ENCODE measurements around the gene DIS3L2.

Gene DIS3L2

DNA sequence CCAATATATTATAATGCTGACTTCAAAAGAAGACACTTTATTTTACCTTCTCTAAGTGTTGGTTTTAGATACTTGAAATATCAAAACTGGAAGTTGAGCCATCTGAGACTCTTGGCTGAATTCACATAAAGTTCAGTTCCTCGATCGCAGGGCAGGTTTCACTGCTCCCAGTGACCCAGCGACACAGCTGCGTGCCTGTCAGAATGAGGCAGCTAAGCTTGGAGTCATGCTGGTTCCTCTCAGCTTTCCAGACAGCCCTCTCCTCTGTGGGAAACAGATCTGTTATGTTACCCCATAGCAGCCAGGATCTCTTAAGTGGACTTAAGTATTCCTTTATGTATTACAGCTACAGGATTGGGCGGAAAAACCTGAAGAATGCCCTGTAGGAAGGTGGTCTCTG is 274.2 kb downstream of the DIS3L2 start:
- no peak for DNase-seq

DNA sequence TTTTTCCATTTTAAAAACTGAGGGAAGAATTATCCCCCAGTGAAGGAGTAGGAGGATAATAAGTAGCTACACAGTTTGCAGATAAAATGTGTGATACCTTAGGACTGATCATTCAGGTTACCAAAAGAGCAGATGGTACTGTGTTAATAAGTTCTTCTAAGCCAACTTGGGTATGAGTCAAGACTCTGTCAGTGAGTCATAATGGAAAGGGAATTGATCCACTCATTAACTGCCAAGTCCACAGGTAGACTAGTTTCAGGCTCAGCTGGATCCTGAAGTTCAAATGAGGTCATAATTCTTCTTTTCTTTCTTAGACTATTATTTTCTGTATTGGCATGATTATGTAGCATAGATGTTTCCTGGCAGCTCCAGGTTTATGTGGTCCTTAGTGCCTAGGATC is 274.7 kb downstream of the DIS3L2 start:
- DNase-seq: peak in 1 of 5 donors; percentile 19

DNA sequence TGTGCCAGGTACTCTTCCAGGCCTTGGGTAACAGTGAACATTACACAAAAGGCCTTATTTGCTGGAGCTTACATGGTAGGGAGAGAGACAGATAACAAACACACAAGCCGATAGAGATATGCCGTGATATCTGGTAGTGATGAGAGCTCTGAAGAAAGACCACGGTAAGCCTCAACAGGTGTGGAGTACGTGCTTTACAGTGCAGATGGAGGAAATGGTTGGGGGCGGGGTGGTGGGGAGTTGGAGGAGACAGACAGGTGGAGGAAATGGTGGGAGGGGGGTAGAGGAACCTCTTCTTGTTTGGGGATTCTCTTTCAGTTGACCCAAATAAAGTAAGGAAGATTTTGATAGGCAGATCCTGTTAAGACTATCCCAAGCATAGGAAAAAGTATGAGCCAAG is 276.0 kb downstream of the DIS3L2 start:
- no peak for DNase-seq

DNA sequence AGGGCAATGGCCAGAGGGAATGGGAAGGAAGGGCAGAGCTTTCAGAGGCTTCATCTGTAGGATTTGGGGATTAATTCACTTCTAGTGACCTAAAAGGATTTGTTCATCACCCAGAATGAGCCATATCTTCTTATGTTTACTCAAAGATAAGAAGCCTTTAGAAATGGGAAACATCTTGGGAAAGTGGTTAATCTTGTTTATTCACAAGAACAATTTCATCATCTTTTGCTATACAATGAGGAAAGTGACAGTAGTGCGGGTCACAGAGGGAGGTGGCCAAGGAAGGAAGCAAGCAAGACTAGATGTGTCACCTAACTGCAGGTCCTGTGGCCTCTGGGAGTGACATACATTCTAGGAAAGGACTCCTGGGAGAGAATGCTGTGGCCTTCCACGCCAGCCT is 276.6 kb downstream of the DIS3L2 start:
- DNase-seq: no peak

DNA sequence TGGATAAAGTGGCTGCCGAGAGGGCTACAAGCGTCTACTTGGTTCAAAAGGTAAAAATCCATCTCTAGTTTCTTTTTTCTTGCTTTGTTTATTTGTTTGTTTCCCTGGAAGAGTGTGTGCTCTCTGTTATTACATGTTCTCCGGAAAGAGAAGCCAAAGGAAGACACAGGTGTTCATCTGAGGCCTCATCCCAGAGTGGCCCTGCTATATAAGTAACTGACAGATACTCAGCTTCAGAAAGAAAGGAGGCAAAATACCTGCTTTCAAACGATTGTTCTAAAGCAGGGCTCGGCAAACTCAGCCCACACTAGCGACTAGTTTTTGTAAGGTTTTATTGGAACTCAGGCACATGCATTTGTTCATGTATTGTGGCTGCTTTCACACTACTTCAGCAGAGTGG is 277.1 kb downstream of the DIS3L2 start:
- DNase-seq: no peak

DNA sequence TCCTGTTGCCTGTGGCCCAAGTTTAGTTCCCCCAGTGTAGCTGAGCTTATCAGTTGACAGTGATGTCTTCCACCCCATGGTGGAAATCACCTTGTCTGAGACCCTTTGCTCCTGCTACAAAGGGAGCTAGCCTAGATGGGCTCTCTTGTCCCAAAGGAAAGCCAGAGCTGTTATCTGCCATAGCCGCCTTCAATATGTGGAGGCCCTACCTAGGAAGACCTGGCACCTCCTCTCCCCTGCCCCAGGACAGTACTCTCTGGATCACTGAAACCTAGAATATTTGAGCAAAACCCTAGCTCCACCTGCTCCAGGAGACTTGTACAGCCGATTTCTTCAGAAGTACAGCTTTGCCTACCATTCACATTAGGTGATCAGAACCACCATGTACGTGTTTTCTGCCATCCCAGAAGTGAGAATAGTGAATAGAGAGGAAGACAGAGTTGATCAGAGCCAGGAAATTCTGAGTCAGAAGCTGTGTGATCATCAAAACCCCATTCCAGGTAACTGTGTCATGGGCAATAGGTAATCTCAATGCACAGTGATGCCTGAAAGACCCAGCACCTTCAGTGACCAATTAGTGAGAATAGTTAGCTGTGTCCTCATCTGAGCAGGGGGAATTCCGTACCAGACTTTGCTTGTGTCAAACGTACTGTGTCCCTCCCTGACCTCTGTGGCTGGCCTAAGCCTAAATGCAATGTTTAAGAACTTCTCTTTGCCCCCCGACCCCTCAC is 278.6 kb downstream of the DIS3L2 start:
- peak in 1 of 5 donors; percentile 7 for DNase-seq

DNA sequence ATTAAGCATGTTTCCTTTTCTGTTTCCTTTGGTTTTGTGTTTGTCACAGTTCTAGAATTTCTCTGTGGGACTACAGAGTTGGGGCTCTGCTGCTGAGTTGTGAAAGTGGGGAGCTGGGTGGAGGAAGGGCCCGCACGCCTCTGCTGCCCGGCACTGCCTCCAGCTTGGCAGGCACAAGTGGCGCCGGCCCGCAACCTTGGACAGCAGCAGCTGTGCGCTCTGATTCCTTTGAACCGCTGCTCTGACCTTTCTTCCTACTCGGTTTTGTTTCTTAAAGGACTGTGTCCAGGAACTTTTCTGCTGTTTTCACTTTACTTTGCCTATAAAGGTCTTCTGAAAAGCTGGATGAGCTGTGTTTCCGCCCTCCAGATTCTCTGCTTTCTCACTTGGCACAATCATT is 279.4 kb downstream of the DIS3L2 start:
- no peak for DNase-seq

DNA sequence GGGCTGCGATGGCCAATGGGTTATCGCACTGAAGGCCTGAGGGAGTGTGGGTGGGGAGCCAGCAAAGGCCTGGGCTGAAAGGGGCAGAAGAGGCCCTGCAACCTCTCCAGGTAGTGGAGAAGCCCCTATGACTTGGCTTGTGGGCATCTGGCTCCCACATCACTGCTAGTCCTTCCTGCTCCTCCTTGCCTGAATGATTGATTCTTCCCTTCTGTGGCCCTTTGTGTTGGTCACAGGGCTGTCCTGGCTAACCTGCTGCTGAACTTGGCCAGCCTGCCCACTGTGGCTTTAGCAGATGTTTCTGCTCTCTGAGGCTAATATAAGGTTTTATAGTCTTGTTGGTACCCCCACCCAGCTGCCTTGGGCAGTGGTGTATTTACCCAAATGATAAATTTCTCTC is 280.8 kb downstream of the DIS3L2 start:
- DNase-seq: no peak

DNA sequence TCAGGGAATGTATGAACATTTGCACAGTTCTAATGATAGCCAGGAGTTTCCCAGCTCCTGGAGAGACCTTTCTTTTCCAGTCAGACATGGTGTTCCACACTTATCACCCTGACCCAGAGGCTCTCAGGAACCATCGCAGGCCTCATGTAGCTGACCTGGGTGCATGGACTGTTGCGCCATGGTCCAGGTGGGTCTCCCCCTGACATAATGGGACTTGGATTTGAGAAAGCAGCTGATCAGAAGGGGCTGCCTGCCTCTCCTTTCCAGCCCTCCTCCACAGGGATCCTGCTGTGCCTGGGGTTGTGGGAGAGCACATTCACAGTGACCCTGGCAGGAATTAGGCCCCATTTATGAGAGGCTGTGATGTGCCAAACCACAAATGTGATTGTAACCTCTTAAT is 283.6 kb downstream of the DIS3L2 start:
- DNase-seq: no peak

DNA sequence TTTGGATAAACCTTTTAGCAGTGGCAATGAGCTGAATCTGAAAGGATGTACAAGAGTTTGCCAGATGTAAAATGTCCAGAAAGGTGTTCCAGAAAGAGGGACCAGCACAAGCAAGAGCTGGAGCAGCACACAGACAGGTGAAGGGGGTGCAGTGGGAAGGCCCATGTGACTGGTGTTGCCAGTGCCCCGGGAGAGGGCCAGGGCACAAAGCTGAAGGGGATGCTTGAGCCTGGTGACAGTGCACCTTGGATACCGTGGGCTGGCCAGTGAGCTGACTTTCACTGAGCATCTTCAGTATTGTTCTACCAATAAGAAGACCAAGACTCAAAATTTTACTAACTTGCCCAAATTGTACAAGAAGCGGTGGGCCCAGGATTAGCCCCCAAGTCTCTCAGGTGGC is 284.7 kb downstream of the DIS3L2 start:
- DNase-seq: no peak

DNA sequence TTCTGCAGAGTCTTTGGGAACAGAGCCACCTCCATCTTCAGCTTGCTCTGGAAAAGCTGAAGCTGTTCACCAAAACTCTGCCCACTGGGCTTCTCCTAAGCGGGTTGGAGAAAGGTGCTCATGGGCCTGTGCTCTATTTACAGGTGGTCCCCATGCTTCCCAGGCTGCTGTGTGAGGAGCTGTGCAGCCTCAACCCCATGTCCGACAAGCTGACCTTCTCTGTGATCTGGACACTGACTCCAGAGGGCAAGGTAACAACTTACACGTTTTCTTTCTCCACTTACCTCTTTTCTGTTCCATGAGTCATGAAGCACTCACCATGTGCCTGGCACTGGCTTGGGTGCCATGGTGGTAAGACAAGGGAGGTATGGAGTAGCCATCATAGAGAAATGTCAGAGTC is 287.6 kb downstream of the DIS3L2 start:
- DNase-seq: no peak

DNA sequence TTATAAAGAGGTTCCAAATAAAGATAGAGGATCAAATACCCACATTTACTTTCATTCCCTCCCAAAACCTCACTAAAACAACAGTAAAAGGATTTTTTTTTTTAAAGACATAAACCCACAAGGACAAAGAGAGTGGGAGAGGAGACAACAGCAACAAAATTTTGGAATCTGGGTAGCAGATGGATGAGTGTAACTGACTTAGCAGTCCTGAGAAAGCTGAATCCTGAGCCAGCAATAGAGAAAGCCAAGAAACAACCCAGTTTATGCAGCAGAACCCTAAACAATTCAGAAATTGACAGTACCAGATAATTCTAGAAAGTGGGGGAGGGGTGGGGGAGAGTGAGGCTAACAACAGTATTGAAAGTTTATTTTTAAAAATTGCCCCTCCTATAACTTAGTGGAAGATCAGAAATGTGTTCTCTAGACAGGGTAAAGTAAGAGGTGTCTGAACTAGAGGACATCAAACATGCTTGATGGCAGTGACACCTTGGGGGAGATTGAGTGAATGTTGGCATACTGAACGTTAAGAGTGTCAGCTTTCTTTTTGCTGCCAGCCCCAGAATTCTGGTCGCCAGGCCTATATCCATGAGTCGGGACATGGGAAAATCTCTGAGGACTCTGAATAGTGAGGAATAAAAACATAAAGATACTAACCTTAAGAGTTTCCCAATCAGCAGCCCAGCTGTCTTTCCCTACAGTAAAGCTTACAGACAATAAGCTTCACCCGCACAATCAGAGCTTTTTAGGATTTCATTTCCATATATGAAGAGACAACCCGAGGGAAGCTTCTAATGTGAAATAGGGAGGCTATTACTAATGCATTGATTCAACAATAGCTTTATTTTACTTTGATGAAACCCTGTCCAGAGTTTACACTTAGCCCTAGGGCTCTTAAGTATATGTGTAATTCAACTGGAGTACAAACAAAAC is 289.0 kb downstream of the DIS3L2 start:
- DNase-seq: no peak

DNA sequence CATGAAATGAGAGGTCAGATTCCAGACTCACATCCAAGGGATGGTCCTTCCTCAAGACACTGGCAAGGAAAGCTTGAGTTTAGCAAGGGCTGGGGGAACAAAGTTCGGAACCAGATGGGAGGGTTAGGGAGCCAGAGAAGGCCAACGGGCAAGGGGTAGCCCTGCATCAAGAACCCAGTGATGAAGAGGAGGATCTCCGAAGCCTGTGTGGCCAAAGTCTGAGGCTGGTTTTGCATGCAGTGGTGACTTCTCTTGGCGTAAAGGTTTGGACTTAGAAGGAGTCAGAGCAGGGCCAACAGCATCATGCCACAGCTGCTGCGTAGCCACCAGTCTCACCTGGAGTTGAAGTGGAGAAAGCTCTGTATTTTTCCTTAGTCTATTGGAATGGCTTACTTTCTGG is 293.5 kb downstream of the DIS3L2 start:
- DNase-seq: no peak

DNA sequence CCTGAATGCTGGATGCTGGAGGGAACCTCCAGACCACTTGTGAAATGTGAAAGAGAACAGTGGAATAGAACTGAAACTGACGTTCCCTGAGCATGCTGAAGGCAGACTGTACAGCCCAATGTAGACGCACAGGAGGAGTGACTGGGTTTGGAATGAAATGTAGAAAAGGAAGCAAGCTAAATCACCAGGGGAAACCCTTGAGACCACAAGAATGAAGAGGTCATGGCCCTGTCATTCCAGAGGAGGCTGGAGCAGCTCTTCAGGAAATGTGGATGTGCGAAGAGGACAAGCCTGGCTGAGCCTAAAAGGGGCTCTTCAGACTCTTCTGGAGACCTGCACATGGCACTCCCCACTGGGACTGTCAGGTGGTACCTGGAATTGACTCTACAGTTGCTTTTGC is 298.6 kb downstream of the DIS3L2 start:
- no peak for DNase-seq

DNA sequence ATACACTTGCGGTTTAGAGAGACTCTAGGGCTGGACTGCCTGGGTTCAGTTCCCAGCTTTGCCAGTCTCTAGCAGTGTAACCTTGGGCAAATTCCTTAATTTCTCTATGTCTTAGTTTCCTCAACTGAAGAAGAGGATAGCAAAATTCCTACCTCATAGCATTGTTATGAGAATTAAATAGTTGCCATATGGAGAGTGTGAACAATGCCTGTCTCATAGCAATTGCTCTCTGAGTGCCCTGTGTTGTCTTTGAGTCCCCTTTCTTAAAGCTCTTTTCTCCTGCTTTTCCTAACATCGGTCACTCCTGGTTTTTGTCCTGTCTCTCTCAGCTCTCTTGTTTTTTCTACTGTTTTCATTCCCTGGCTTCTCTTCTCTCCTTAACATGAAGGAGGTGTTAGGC is 300.3 kb downstream of the DIS3L2 start:
- no peak for DNase-seq

DNA sequence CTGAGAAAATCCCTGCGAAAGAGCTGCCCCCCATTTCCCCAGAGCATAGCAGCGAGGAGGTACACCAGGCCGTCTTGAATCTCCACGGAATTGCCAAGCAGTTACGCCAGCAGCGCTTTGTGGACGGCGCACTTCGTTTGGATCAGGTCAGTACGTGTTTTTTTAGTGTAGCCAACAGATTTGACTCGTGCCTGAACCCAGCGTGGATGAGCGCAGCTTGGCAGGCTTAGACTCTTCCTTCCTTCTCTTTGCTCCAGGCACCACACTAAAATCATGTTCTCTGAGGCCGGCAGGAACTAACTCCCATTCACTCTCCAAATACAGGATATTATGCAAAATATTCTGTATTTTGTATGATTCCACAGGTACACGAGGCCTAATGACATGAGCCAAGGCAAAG is 301.8 kb downstream of the DIS3L2 start:
- no peak for DNase-seq

DNA sequence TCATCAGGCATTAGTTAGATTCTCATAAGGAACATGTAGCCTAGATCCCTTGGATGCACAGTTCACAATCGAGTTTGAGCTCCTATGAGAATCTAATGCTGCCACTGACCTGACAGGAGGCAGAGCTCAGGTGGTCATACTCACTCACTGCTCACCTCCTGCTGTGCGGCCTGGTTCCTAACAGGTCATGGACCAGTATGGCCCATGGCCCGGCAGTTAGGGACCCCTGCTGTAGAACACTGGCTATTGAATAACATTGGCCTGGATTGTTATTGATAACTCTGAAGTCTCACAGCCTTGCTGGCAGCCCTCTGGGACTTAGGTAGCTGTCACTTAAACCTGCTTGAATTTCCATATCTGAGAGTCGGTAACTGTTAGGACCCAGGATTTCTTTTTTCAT is 302.6 kb downstream of the DIS3L2 start:
- no peak for DNase-seq

DNA sequence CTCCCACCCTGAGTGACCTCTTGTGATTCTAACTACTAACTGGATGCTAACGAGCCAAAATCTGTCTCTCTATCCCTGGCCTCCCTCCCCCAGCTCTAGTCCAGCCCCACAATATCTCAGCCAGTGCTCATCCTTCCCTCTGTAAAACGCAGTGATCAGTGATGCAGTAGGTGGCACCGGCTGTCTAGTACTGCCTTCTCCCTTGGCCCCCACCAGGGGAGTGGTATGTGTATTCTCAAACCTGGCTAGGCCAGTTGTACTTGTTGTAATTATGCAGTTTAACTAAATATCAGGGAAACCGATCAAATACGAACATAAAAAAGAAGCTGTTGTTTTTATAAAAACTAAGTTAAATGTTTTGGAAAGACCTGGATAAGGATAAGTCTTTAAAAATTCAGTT is 303.8 kb downstream of the DIS3L2 start:
- no peak for DNase-seq

DNA sequence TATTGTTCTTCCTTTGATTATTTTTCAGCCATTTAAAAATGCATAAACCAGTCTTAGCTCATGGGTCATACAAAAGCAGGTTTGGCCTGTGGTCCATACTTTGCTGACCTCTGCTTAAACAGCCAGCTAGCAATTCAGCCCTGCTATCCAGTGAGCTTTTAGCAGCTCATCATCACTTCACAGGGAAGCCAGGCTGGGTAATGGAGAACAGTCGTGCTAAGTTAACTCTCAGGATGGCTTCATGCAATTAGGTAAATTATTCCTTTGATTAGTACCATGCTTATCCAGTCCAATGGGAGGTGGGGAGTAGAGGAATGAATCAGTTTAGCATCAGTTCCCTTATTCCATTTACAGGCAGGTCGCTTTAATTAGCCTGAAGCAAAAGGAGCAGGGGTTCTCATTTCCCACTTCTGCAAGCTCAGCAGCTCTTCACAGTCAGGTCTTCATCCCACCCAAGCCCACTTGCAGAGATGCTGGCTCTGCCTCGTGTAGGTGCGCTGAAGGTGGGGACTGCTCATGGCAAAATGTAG is 307.2 kb downstream of the DIS3L2 start:
- DNase-seq: no peak

DNA sequence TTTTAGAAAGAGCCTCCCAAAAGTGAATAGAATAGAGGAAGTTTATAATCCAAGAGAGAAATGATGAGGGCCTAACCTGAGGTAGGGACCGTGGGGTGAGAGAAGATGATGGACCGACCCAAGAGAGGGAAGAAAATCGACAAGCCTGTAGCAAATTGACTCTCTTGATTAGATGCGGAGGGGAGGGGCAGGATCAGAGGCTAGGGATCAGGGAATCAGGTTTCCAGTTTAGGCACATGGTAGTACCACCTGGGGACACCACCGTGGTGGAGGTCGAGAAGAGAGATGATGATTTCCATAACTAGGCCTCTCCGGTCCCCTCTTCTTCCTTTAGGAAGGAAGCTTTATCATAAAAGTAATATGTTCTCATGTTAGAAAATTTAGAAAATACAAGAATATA is 308.4 kb downstream of the DIS3L2 start:
- no peak for DNase-seq

DNA sequence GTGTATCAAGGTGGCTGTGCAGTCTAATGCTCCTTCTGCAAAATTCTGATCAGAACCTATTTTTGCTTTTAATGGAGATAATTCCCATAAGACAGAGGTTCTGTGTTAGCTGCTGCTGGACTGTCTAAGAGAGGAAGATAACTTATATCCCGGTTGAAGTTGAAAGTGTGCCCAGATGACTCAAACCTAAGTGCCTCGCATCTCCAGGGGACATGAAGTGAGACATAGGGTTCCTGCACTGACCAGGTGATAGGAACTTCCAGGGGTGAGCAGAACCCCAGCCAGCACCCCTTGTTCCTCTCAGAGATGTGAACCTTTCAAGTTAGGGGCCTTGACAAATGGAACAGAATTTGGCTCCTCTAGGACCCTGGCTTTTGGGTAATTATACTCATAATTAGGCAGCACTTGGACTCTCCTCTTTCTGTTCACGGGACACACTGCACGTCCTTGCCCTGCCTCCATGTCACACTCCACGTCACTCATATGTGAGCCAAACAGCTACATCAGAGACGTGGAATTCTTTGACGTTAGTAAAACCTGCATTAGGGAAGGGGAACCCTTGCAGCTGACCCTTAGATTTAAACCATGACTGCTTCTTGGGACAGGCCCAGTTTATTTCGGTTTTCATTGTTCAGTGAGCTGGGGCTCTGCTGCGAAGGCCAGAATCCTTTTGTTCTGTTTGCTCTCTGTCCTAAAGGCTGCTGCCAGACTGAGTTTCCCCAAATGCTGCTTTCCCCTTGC is 312.6 kb downstream of the DIS3L2 start:
- DNase-seq: no peak

DNA sequence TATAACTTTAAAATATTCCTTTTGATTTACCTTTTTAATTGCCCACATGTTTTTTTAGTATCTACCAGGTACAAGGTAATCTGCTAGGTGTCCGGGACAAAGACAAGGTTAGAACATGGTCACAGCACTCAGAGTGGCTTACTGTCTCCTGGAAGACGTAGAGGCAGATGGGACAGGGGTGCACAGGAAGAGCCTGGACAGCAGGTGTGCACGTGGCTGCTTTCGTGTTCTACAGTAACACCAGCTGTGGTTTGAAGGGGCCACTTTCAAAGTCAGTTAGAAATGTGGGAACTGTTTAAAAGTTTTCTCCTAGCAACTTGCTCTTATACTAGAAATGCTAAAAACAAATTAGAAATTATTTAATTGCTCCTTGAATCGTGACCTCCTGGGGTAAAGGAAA is 314.2 kb downstream of the DIS3L2 start:
- DNase-seq: no peak

DNA sequence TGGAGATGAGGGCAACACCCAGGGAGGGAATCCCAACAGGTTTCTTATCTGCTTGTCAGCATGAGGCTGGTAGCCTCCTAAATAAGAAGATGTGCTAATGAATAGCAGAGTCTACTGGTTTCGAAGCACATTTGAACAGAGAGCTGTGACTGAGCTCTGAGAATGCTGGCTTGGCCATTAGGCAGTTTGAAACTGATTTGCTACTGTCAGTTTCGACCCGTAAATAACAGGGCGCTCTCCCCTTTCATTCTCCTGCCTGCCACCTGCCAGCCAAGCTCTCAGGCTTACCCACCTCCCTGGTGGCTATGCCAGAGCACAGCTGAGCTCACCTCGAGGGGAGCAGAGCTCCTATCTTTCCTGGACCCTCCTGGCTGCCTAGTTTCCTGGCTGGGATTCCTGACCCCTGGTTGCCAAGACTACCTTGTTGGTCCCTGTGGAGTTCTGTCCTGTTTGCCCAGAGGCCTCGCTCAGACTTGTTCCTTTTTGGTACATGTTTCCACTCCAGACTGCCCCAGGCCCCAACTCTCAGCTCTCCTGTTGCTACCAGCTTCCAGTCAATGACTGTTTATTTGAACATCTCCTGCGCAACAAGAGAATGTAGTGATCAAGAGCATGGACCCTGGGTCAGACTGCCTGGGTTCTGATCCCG is 314.7 kb downstream of the DIS3L2 start:
- DNase-seq: no peak
